Endothelial cell of umbilical vein (primary cell): ENCODE measurements around the gene CCDC188. TPM values are rescaled to one million over a fixed set of nuclear protein-coding genes. Genes with fewer than 3 reads are reported as not detected.

Source experiments
- BruUV-seq: library from RNA; stranded (reverse); fragments of 400-500 nt; replicated peaks from 2 replicates; lab custom pipeline; 2021; lab: Mats Ljungman, UMichigan
- CTCF ChIA-PET: fragments of 300-600, 350-600 bp; sonication (Branson Sonifier 250); formaldehyde crosslinking; loops from one replicate; lab custom pipeline; 2021; ENCODE audit warnings: antibody characterized with exemption, inconsistent platforms; lab: Charles Lee
- POLR2A ChIA-PET: fragments of 300-600, 350-600 bp; sonication (Branson Sonifier 250); formaldehyde crosslinking; loops from one replicate; lab custom pipeline; 2021; ENCODE audit warnings: antibody characterized with exemption, inconsistent platforms; lab: Charles Lee
- DNase-seq: peaks from one replicate; pipeline ENCODE4 v3.0.0-alpha.2; 2011; ENCODE audit warnings: low read depth, low spot score
- FAIRE-seq: peaks from 2 replicates; lab custom pipeline; 2011; peaks lifted over from hg19 to GRCh38; lab: Jason Lieb, UNC
- H2AFZ ChIP-seq: 2 replicates; pipeline ENCODE4 v1.6.0; 2012; ENCODE audit warnings: low read depth, low read length, control low read depth, inconsistent platforms
- H3K27ac ChIP-seq: 2 replicates; pipeline ENCODE4 v1.5.1; 2011; ENCODE audit warnings: low read depth, mild to moderate bottlenecking, control low read depth, low read length, moderate library complexity; ENCODE audit not compliant: insufficient read depth
- H3K27me3 ChIP-seq, 2 experiments: 2 replicates each; pipeline versions ENCODE4 v1.6.0 to v1.6.1; 2011; ENCODE audit warnings: low read length in 2 of 2, mixed read lengths in 1 of 2; ENCODE audit not compliant: control insufficient read depth in 2 of 2, insufficient read depth in 2 of 2
- H3K36me3 ChIP-seq, 2 experiments: 2 replicates in 1 of 2; 3 replicates in 1 of 2; pipeline ENCODE4 v1.5.1; 2011; ENCODE audit warnings: low read length in 2 of 2, mild to moderate bottlenecking in 1 of 2, moderate library complexity in 1 of 2; ENCODE audit not compliant: control insufficient read depth in 2 of 2, insufficient read depth in 2 of 2; ENCODE audit errors: extremely low read depth in 1 of 2
- H3K4me1 ChIP-seq: 3 replicates; pipeline ENCODE4 v1.5.1; 2011; ENCODE audit warnings: mild to moderate bottlenecking, low read length; ENCODE audit not compliant: control insufficient read depth, insufficient read depth; ENCODE audit errors: extremely low read depth
- H3K4me2 ChIP-seq: 2 replicates; pipeline ENCODE4 v1.6.1; 2011; ENCODE audit warnings: low read length, control low read depth, mixed read lengths; ENCODE audit not compliant: insufficient read depth
- H3K4me3 ChIP-seq, 3 experiments: fragments of 200-600 bp in 1 of 3; sonication (generic), shearing (Covaris generic) in 1 of 3; replicated peaks in 1 of 3; 2 replicates each; pipeline ENCODE4 v1.5.1; 2011 to 2016; ENCODE audit warnings: control low read depth in 3 of 3, low read length in 3 of 3, mild to moderate bottlenecking in 2 of 3, inconsistent platforms in 1 of 3, low read depth in 1 of 3, moderate library complexity in 1 of 3; ENCODE audit not compliant: insufficient read depth in 1 of 3
- H3K79me2 ChIP-seq: 2 replicates; pipeline ENCODE4 v1.6.0; 2012; ENCODE audit warnings: low read length, inconsistent platforms; ENCODE audit not compliant: control insufficient read depth, insufficient read depth
- H3K9ac ChIP-seq: replicated peaks from 2 replicates; pipeline ENCODE3; 2011; ENCODE audit warnings: low read length, control low read depth; ENCODE audit not compliant: insufficient read depth; ENCODE audit errors: extremely low read depth
- H3K9me1 ChIP-seq: replicated peaks from 3 replicates; pipeline ENCODE4 v1.6.0; 2011; ENCODE audit warnings: mild to moderate bottlenecking, low read length; ENCODE audit not compliant: control insufficient read depth, insufficient read depth; ENCODE audit errors: extremely low read depth
- H3K9me3 ChIP-seq: replicated peaks from 2 replicates; pipeline ENCODE4 v1.5.1; 2012; ENCODE audit warnings: low read length, inconsistent platforms; ENCODE audit not compliant: control insufficient read depth, insufficient read depth
- H4K20me1 ChIP-seq: replicated peaks from 2 replicates; pipeline ENCODE3; 2011; ENCODE audit warnings: mild to moderate bottlenecking, low read length; ENCODE audit not compliant: control insufficient read depth, insufficient read depth; ENCODE audit errors: extremely low read depth
- EZH2 ChIP-seq: IDR thresholded peaks from 2 replicates; pipeline ENCODE4 v1.6.1; 2012; ENCODE audit warnings: borderline replicate concordance, low read depth, mild to moderate bottlenecking, moderate library complexity, low read length, inconsistent platforms; ENCODE audit not compliant: severe bottlenecking
- FOS ChIP-seq: IDR thresholded peaks from 2 replicates; pipeline ENCODE4 v1.6.1; 2011; ENCODE audit warnings: mild to moderate bottlenecking, low read length, moderate library complexity, borderline replicate concordance; ENCODE audit not compliant: insufficient read depth
- GATA2 ChIP-seq: IDR thresholded peaks from 2 replicates; pipeline ENCODE4 v1.7.0; 2011; ENCODE audit warnings: low read depth, mild to moderate bottlenecking, moderate library complexity, mixed read lengths, low read length; ENCODE audit not compliant: insufficient read length, insufficient read depth
- JUN ChIP-seq: IDR thresholded peaks from 2 replicates; pipeline ENCODE4 v1.6.1; 2011; ENCODE audit warnings: borderline replicate concordance, low read depth; ENCODE audit not compliant: insufficient read length, insufficient read depth
- MYC ChIP-seq: IDR thresholded peaks from one replicate; pipeline ENCODE4 v1.6.1; 2011; ENCODE audit warnings: mild to moderate bottlenecking, low read depth, low read length
- POLR2A ChIP-seq: IDR thresholded peaks from 2 replicates; pipeline ENCODE4 v1.6.1; 2012; ENCODE audit warnings: low read depth, mild to moderate bottlenecking, control low read depth, low read length
- POLR2AphosphoS5 ChIP-seq: IDR thresholded peaks from 2 replicates; pipeline ENCODE4 v1.6.1; 2012; ENCODE audit warnings: low read depth, mild to moderate bottlenecking, control low read depth, low read length, moderate library complexity; ENCODE audit not compliant: insufficient read depth
- dilution Hi-C: fragments of 300-500 bp; cut with MboI; formaldehyde crosslinking; loops from one replicate; pipeline ENCODE4 v1.15.0; 2019; ENCODE audit warnings: low sequenced_read_pairs; ENCODE audit not compliant: extremely low pct_ligation_motif_present
- intact Hi-C: fragments of 100-400 bp; cut with micrococcal nuclease; formaldehyde crosslinking; loops from one replicate; pipeline ENCODE4 v1.10.0; 2022
- polyA plus RNA-seq, 4 experiments: library from polyadenylated mRNA; depleted of rRNA in 3 of 4; stranded (reverse) in 3 of 4; unstranded in 1 of 4; fragments of >200 nt; gene quantifications; 2 replicates each; pipeline versions ENCODE4 v1.2.1 to v1.2.3, GENCODE V29; 2011 to 2012; ENCODE audit warnings: missing spikeins in 1 of 4
- total RNA-seq: library from RNA; stranded (reverse); gene quantifications from 2 replicates; pipeline ENCODE4 v1.2.3, GENCODE V29; 2021
- TF ChIP-seq, protein P1 (sequence below): IDR thresholded peaks from 2 replicates; pipeline ENCODE4 v1.6.1; 2011; ENCODE audit not compliant: insufficient read depth, insufficient read length
- TF ChIP-seq, protein P2 (sequence below), 2 donors: IDR thresholded peaks; 1 replicate in 1 of 2; 2 replicates in 1 of 2; pipeline ENCODE4 v1.5.1; 2011; ENCODE audit warnings: low read length in 2 of 2, mild to moderate bottlenecking in 2 of 2, moderate library complexity in 2 of 2, control low read depth in 1 of 2, inconsistent platforms in 1 of 2, low read depth in 1 of 2; ENCODE audit not compliant: insufficient read depth in 1 of 2; ENCODE audit errors: extremely low read depth in 1 of 2

The CCDC188 gene
- total and polyA plus RNA-seq, 2 donors (not counting 3 experiments of a cell fraction or from before 2014, with no cell fraction given): 9.4 to 9.8 TPM

GRCh38 chr22:20169253-20169822 is 18.5 kb upstream of the CCDC188 start:
- no peak overlapping the region for H3K4me2 ChIP-seq
- no peaks in the 10 kb centered on the region for H3K9me3 ChIP-seq
- H3K27me3 ChIP-seq: no peaks in the 10 kb centered on the region
- dilution Hi-C loops: no loop called here
- no peak overlapping the region for H3K4me3 ChIP-seq
- no peak overlapping the region for H3K27ac ChIP-seq
- H4K20me1 ChIP-seq: no peaks in the 10 kb centered on the region
- POLR2A ChIA-PET: no interaction called here
- TF ChIP-seq, protein P1, sequence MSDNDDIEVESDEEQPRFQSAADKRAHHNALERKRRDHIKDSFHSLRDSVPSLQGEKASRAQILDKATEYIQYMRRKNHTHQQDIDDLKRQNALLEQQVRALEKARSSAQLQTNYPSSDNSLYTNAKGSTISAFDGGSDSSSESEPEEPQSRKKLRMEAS: no peak
- TF ChIP-seq POLR2A: no peak
- no peak for TF ChIP-seq JUN
- no peak for TF ChIP-seq POLR2AphosphoS5
- intact Hi-C loops: no loop called here
- FAIRE-seq (no peak), DNase-seq (no peak)
- no peaks in the 10 kb centered on the region for H3K4me1 ChIP-seq
- CTCF ChIA-PET: no interaction called here
- no TSS peak for BruUV-seq
- H3K9me1 ChIP-seq: no peaks in the 10 kb centered on the region
- H3K36me3 ChIP-seq: no peaks in the 10 kb centered on the region
- H3K79me2 ChIP-seq: no peaks in the 10 kb centered on the region
- no peak overlapping the region for H2AFZ ChIP-seq
- no peak overlapping the region for H3K9ac ChIP-seq

GRCh38 chr22:20167643-20168322 is 16.9 kb upstream of the CCDC188 start:
- Histone ChIP-seq H3K27ac (no peak overlapping the region), H4K20me1 (no peaks in the 10 kb centered on the region), H3K36me3 (no peaks in the 10 kb centered on the region), H2AFZ (no peak overlapping the region), H3K4me3 (no peak overlapping the region), H3K27me3 (no peaks in the 10 kb centered on the region), H3K79me2 (no peaks in the 10 kb centered on the region), H3K9me1 (no peaks in the 10 kb centered on the region), H3K4me2 (no peak overlapping the region), H3K9me3 (no peaks in the 10 kb centered on the region), H3K4me1 (no peaks in the 10 kb centered on the region), H3K9ac (no peak overlapping the region)
- TF ChIP-seq, protein P2, sequence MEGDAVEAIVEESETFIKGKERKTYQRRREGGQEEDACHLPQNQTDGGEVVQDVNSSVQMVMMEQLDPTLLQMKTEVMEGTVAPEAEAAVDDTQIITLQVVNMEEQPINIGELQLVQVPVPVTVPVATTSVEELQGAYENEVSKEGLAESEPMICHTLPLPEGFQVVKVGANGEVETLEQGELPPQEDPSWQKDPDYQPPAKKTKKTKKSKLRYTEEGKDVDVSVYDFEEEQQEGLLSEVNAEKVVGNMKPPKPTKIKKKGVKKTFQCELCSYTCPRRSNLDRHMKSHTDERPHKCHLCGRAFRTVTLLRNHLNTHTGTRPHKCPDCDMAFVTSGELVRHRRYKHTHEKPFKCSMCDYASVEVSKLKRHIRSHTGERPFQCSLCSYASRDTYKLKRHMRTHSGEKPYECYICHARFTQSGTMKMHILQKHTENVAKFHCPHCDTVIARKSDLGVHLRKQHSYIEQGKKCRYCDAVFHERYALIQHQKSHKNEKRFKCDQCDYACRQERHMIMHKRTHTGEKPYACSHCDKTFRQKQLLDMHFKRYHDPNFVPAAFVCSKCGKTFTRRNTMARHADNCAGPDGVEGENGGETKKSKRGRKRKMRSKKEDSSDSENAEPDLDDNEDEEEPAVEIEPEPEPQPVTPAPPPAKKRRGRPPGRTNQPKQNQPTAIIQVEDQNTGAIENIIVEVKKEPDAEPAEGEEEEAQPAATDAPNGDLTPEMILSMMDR (IDR thresholded peaks at IDR 0.05; ENCODE audit: extremely low read depth in 1 of 2, insufficient read depth in 1 of 2, low read depth in 1 of 2, low read length in 2 of 2): no peak
- TF ChIP-seq FOS (no peak), MYC (no peak), POLR2AphosphoS5 (no peak), EZH2 (no peak), POLR2A (no peak), JUN (no peak), GATA2 (no peak)
- TF ChIP-seq, protein P1: no peak
- DNase-seq: no peak
- dilution Hi-C loops: no loop called here
- FAIRE-seq: no peak
- intact Hi-C loops: no loop called here
- ChIA-PET CTCF (interaction anchor here (0.6 kb wide), 1 partner anchor 11 kb away, joined by 3 read pairs; no protein-coding TSS in a partner anchor), POLR2A (no interaction called here)
- BruUV-seq: no TSS peak
